HG02938 (cell line): Measurements from ENCODE around the gene STK24.
"Not testable (repeated sequence)": the region's sequence is repeated elsewhere in the genome, so short reads cannot be mapped to it uniquely, and the experiment has no call there.

Experiments used
- ATAC-seq: cut with Tn5 transposase; IDR thresholded peaks from one replicate; pipeline ENCODE4 v1.9.1; 2021; ENCODE audit warnings: mild to moderate bottlenecking, moderate library complexity; ENCODE audit not compliant: unreplicated experiment

The STK24 gene

DNA sequence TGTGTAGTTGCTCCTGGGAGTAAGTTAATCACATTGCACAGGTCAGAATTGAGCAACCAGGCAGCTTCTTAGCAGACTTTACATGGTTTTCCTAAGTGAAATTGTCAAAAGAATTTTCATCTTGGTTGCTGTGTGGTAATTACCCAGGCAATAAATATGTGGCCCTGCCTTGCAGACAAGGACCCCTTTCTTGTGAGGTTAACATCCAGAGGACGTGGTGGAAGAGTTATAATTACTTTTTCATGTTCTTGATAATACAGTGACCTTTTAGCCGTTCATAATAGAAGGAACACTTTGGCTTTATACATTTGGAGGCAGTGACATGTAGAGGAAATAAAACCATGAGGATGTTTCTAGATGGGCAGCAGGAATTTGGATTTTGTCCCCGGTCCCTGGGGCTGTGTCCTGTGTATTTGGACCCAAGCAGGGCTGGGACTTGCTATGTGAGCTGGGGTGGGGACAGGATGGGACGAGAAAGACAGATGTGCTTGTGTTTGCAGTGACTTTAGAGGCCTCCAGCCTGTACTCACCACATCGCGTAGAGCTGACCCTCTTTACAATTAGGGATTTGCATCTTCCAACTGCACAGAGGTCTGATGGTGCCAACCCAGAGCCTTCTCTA, 156.2 kb downstream of the STK24 start:
- no peak for ATAC-seq

DNA sequence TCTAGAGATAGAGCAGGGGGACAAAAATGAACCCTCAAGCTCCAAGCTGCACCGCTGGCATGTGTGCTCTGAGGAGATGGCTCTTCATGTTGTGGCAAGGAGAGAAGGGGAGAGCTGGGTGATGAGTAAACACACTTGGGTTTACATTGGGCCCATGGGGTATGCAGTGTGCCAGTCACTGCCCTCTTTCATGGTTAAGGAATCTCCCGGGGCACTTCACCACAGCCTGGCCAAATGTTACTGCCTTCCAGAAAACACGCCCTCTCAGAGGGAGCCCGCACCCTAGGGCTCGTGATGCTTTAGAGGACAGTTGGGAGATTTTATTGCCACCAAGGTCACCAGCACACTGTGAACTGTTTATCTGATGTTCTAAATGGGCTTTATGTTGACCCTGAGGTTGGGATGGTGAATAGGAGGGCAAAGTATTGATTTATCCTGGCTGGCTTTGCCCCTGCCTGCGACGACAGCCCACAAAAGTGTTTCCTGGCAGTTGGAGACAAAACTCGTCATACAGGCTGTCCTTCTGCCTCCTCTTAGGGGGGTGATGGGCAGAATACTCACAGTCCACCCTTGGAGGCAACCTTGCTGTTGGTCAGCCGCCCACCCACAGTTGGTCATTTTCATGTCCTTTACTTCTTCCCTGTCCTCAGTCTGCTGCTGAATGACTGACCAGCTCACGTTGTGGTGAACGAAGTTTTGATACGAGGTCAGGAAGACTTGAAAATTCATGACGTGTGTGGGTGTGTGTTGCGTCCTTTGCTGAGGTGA, 156.9 kb downstream of the STK24 start:
- no peak for ATAC-seq

DNA sequence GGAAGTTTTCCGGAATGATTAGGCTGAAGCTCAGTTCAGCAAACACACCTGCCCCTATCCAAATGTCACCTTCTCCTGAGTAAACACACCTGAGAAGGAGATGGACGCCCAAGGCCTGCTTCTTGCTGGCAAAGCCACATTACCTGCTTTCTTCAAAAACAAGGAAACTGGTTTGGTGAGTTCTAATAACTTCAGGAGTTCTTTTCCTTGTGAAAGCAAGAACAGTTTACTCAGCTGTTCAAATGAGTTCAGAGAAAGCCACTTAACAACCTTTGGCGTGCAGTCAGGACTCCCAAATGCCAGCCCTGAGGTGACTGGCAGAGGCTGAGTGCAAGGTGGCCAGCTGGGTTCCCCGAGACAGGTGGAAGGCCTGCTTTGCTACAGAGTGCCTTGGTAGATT, 160.5 kb downstream of the STK24 start:
- no peak for ATAC-seq

DNA sequence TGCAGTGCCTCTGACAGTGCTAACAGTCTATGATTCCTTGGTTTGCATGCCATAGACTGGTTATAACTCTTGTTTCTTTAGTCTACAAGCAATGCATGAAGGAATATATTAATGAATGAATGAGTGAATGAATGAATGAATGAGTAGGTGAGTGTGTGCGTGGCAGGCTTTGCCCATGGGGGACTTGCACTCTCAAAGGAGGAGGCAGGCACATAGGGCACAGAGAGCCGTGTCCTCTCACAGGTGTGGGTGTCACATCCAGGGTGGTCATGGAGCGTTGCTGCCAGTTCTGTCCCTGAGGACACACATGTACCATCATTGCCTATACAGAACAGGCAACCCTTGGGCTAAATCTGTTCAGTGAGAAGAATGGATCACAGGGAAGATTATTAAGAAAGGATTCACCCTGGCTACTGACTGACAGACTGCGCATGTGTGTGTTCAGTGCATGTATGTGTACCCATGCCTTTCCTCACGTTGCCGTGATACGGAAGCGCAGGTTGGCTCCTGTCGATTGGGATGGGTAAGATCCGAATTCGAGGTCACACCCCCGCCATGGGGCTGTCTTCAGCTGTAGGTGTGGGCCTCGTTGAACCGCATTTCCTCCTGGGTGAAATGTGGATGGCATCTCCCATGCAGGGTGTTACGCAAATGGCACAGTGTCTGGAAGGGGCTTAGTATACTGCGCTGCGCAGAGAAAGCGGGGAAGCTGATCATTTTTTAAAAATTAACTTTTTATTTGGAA, 161.4 kb downstream of the STK24 start:
- ATAC-seq = no peak

DNA sequence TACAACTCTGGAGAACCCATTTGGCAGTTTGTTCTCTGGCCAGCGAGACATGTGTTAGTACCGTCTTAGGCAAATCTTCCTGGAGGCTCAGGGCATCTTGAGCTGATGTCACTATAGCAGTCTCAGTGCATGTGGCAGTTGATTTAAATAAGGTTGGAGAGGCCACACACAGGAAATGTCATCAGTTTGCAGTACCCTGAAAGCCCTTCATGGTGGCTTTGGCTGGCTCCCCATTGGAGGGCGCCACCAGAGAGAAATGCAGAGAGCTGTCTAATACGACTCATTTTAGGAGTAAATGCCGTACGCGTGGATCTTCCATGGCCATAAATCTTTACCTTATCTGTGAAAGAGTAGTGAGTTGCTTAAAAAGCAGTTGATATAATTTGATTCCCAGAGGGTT, 163.1 kb downstream of the STK24 start:
- no peak for ATAC-seq

- ATAC-seq = not testable (repeated sequence)
These were observed 163.6 kb downstream of the STK24 start for GRCh38 chr13:98413278-98413677.

- ATAC-seq = no peak
These were observed 165.2 kb downstream of the STK24 start for GRCh38 chr13:98411617-98412265.

DNA sequence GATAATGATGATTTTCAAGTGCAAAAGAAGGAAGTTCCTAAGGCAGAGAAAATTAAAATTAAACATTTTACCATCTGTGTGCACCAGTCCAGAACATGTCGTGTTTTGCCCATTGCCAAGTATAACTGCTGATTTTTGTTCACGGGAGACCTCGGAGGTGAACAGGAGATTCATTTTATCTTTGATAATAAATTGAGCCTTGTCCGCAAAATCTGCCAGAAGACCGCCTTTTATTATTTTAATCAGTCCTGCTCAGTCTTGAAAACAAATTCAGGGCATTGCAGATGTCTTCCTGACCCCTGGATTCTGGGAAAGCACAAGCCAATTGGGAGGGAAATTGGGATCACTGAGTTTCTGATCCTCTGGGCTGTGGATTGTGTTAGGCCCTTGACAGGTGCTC, 165.9 kb downstream of the STK24 start:
- ATAC-seq = no peak

GRCh38 chr13:98410612-98411011, 166.3 kb downstream of the STK24 start:
- ATAC-seq = no peak

DNA sequence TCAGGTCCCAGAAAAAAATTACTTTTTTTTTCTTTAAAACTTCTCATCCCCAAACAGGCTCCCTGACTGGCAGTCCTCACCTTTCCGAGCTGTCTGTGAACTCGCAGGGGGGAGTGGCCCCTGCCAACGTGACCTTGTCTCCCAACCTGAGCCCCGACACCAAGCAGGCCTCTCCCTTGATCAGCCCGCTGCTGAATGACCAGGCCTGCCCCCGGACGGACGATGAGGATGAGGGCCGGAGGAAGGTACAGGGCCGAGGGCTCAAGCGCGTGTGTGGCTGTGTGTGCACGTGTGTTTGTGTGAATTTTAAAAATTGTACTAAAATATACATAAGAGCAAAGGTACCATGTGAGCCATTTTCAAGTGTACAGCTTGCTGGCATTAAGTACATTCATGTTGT, 167.6 kb downstream of the STK24 start:
- no peak for ATAC-seq

GRCh38 chr13:98407575-98407974, 169.3 kb downstream of the STK24 start:
- no peak for ATAC-seq

DNA sequence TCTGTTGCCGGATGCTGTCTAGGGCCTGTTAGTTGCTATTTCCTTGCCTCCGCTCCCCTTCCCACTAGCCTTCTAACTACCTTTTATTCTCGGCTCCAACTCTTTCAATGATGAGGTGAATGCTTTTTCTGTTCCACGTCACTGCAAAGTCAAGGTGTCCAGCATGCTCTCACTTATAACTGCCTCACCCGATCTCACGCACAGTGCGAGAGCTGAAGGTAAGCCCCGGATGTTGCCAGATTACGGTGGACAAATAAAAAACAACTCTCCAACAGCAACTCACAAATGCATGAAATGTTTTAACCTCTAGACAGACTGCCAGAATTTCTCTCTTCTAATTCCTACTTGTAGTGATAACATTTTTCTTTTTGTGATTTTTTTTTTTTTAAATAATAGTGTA, 169.9 kb downstream of the STK24 start:
- no peak for ATAC-seq

DNA sequence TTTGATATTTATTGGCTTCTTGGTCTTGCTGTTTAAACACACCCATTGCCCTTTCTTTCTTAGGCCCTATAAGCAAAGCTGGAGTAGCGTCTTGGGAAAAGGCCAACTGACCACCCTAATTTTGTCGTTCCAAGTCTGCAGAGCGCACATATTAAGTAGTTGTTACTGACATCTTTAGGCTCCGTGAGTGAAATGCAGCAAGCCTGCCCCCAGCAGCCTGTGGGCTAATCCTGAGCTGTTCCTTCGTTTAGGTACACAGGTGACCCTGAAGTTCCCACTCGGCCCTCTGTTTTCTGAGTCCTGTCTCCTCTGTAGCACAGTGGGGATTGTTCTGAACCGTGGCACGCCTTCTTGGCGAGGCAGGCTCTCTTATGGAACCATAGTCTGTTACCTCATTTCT, 170.5 kb downstream of the STK24 start:
- ATAC-seq = no peak

DNA sequence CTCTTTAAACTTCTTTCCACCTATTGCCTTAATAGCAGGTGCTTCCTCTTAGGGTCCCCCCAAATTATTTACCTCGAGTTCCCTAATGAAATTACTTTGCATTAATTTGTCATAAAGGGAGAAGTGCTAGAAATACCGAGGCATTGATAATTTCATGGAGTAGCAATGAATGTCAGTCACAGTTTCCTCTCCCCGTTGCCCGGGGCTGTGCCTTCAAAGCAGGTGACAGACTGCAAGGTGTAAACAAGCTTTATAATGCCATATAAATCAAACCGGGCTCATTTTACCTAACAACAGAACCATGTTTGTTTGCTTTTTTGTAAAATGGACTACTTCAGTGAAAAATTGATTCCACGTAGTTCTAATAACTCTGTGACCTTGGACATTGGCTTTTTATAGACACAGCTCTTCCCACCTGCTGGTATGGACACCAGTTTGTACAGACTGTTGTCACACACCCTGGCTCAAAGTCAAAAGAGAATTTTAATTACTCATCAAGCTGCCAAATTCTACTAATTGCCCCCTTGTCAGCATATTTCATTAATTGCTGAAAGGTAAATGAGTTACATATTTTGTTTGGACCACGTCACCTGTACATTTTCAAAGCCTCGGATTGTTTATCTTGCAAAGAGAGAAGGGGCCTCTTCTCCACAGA, 171.1 kb downstream of the STK24 start:
- ATAC-seq = no peak

GRCh38 chr13:98405107-98405571, 171.8 kb downstream of the STK24 start:
- ATAC-seq = no peak

DNA sequence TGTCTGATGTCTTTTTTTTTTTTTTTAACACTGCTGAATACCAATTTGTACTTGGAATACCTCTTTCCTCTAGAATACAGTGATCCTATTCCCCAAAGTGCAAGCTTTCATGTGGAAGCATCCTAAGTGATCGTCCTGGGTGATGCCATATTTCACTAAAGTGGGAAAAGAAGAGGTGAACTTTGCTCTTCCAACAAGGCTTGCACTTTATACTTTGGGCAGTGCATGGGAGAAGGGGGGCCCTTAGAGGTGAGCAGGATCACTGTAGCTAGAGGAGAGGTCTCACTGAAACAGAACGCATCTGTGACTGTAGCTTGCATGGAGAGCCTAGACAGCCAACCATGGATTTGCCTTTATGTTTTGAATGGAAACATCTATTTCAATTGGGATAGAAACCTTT, 173.8 kb downstream of the STK24 start:
- no peak for ATAC-seq

GRCh38 chr13:98401934-98402333, 175.0 kb downstream of the STK24 start:
- ATAC-seq = no peak

DNA sequence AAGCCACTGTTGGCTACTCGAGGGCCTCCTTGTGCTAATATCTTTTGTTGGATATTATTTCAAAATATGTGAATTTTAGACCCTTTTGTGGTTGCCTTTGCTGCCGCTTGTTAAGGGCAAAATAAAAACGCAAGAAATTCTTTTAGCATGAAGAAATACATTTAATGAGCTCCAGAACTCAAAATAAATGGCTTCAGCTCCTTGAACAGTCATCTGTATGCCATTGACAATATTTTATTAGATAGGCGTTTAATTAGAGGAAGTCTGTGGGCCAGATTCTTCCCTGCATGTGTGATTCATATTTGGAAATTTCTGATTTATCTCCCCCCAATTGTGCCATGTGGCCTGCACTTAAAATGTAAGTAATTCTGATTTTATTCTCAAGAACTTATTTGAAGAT, 177.2 kb downstream of the STK24 start:
- ATAC-seq = no peak

- no peak for ATAC-seq
These were observed 178.3 kb downstream of the STK24 start for GRCh38 chr13:98398581-98398980.

- ATAC-seq = no peak
These were observed 179.0 kb downstream of the STK24 start for GRCh38 chr13:98397861-98398260.

- no peak for ATAC-seq
These were observed 179.7 kb downstream of the STK24 start for GRCh38 chr13:98397221-98397620.
